HCEC 1CT (cell line): Measurements from ENCODE around the gene NCDN.
"Not testable (repeated sequence)": the region's sequence is repeated elsewhere in the genome, so short reads cannot be mapped to it uniquely, and the experiment has no call there.

ENCODE experiments used
- DNase-seq: peaks from one replicate; pipeline ENCODE4 v3.0.0-alpha.2; 2017

NCDN gene

DNA sequence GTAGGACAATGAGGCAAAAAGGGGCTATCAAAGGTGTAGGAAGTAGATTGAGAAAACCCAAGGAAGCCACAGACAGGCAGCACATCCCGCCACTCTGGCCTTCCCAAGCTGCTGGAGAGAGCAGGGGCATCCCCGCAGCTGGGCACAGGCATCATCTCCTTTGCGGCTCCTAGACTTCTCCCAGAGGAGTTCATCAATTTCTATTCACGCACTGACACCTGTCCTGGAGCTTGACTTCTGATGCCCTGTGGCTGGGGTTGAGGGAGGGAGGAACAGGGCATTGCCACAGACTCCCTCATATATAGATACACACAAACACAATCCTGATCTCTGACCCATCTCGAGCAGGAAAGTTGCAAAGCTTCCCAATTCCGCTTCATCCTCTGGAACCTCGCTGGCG is 13.7 kb downstream of the NCDN start:
- no peak for DNase-seq

GRCh38 chr1:35572296-35572695 is 14.7 kb downstream of the NCDN start:
- no peak for DNase-seq

GRCh38 chr1:35573198-35574124 is 15.9 kb downstream of the NCDN start, which contains the start of gene TFAP2E:
TFAP2E (plus strand) TSS chr1:35573314; CDS start chr1:35573578, 264 bp downstream.
- DNase-seq: no peak

- no peak for DNase-seq
Observed at GRCh38 chr1:35574125-35574654, 16.6 kb downstream of the NCDN start.

- DNase-seq: no peak
Observed at GRCh38 chr1:35574655-35575415, 17.2 kb downstream of the NCDN start.

GRCh38 chr1:35575416-35575958 is 17.9 kb downstream of the NCDN start:
- DNase-seq: no peak

DNA sequence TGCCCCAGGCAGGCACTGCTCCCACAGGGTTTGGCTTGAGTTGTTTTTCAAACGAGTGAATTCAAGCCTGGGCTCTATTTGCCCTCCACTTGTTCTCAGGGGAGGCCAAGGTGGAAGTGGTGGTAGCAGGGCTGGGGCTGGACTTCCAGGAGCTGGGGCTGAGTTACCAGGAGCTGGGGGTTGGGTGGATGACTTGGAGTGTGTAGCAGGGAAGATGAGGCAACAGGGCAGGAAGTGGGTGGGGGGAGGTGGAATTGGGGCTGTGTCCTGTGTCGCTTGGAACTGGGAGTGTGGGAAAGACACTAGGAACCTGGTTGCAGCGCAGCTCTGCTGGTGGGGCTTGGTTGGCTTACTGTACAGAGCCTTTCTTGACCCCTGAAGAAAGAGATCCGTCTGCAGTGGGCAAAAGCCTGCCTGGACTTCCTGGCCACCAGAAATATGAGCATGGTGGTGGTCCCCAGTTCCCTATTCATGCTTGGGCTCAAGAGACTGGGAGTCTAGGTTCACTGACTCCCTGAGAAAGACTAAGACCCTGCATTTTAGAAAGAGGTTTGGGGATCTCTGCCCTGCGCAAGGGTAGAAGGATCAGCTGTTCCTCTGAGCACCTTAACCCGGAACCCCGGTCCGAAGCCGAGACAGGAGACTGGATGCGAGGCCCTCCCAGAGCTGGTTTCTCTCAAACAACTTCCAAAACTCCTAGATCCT is 18.6 kb downstream of the NCDN start:
- no peak for DNase-seq

GRCh38 chr1:35576766-35577070 is 19.1 kb downstream of the NCDN start:
- DNase-seq: not testable (repeated sequence)

- DNase-seq: no peak
Observed at GRCh38 chr1:35577071-35577998, 19.7 kb downstream of the NCDN start.

GRCh38 chr1:35580949-35581388 is 23.4 kb downstream of the NCDN start:
- DNase-seq: no peak

DNA sequence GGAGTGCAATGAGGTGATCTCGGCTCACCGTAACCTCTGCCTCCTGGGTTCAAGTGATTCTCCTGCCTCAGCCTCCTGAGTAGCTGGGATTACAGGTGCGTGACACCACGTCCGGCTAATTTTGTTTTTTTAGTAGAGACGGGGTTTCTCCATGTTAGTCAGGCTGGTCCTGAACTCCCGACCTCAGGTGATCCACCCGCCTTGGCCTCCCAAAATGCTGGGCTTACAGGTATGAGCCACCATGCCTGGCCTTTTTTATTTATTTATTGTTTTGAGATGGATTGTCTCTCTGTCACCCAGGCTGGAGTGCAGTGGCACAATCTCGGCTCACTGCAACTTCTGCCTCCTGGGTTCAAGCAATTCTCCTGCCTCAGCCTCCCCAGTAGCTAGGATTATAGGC is 24.0 kb downstream of the NCDN start:
- not testable (repeated sequence) for DNase-seq

DNA sequence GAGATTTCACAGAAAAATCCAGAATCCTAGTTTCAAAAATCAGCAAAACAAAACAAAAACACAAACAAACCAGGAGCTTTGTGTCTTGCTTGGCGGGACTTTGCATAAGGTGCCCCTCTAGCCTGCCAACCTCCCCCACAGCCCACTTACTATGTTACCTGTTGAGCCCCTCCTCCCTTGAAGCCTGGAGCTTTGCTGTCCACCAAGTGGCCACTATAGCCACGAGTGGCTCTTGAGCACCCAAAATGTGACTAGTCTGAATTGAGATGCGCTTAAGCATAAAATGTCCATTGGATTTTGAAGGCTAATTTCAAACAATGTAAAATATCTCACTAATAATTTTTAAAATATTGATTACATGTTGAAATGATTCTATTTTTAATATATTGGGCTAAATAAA is 27.7 kb downstream of the NCDN start:
- DNase-seq: no peak

GRCh38 chr1:35585805-35586204 is 28.2 kb downstream of the NCDN start:
- DNase-seq: not testable (repeated sequence)

DNA sequence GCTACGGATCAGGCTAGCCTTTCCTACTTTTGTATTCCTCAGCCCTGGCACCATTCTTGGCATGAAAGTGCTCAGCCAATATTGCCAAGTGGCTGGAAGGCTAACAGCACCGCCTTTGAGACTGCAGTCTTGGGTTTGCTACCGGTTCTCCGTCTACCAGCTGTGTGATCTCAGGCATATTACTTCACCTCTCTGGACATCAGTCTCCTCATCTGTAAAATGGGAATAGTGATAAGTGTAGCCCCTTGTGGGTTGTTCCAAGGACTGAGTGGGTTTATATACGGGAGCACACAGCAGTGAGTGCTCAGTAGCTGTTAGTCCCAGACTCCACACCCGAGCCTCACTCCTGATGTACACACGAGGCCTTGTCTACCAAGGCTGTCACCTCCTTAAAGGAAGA is 29.2 kb downstream of the NCDN start:
- no peak for DNase-seq

GRCh38 chr1:35587736-35588135 is 30.1 kb downstream of the NCDN start:
- no peak for DNase-seq

DNA sequence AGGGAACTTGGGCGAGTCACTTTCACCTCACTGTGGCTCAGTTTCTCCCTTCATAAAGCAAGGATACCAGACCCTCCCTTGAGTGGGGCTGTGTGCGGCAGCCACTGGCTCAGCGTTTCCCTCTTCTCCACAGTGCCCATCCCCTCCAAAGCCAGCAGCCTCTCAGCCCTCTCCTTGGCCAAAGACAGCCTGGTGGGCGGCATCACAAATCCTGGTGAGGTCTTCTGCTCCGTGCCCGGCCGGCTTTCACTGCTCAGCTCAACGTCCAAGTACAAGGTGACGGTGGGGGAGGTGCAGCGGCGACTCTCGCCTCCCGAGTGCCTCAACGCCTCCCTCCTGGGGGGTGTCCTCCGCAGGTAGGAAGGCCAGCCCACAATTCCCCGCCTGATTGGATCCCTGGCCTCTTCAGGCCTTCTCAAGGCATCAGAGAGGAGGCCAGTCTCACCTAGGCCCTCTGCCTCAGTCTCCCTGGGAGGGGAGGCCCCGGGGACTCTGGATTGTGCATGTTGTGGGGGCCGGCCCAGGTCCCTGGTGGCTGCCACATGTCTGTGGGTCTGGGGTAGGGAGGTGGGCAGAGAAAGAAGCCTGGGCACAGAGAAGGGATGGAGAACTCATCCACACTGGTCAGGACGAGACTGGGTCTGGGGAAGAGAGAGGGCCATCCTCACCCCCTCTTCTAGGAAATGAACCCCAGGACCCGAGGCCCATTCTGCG is 30.8 kb downstream of the NCDN start:
- no peak for DNase-seq

GRCh38 chr1:35589516-35590427 is 32.2 kb downstream of the NCDN start:
- no peak for DNase-seq

- DNase-seq: no peak
Observed at GRCh38 chr1:35590476-35591040, 33.0 kb downstream of the NCDN start.

- no peak for DNase-seq
Observed at GRCh38 chr1:35591211-35591610, 33.6 kb downstream of the NCDN start.
